Smooth muscle cell (in vitro differentiated cells): Measurements from ENCODE around the gene LTN1. TPM values are rescaled to one million over a fixed set of nuclear protein-coding genes. Genes with fewer than 3 reads are reported as not detected.

Source experiments
- DNase-seq: peaks from one replicate; lab custom pipeline; 2025; ENCODE audit not compliant: unreplicated experiment; lab: John Stamatoyannopoulos, UW
- H2AFZ ChIP-seq: fragments of 200-600 bp; sonication (generic); 2 replicates; pipeline ENCODE4 v1.6.0; 2016; ENCODE audit warnings: antibody characterized with exemption, low read depth, mild to moderate bottlenecking
- H3F3A ChIP-seq: fragments of 200-600 bp; sonication (generic); 2 replicates; pipeline ENCODE4 v1.6.0; 2017; ENCODE audit warnings: antibody characterized with exemption, low read depth
- H3K27ac ChIP-seq: fragments of 200-600 bp; sonication (generic); 2 replicates; pipeline ENCODE4 v1.5.1; 2016; ENCODE audit warnings: low read depth, mild to moderate bottlenecking
- H3K27me3 ChIP-seq: fragments of 200-600 bp; sonication (generic); 2 replicates; pipeline ENCODE4 v1.6.1; 2016; ENCODE audit warnings: low read depth, mild to moderate bottlenecking
- H3K36me3 ChIP-seq: fragments of 200-600 bp; sonication (generic); 2 replicates; pipeline ENCODE4 v1.5.1; 2016; ENCODE audit warnings: low read depth
- H3K4me1 ChIP-seq: fragments of 200-600 bp; sonication (generic); 2 replicates; pipeline ENCODE4 v1.5.1; 2016; ENCODE audit warnings: low read depth
- H3K4me2 ChIP-seq: fragments of 200-600 bp; sonication (generic); 2 replicates; pipeline ENCODE4 v1.6.0; 2016; ENCODE audit warnings: mild to moderate bottlenecking
- H3K4me3 ChIP-seq: fragments of 200-600 bp; sonication (generic); 2 replicates; pipeline ENCODE4 v1.5.1; 2016; ENCODE audit warnings: mild to moderate bottlenecking
- H3K79me2 ChIP-seq: fragments of 200-600 bp; sonication (generic); 2 replicates; pipeline ENCODE4 v1.6.0; 2016; ENCODE audit warnings: low read depth, mild to moderate bottlenecking
- H3K9ac ChIP-seq: fragments of 200-600 bp; sonication (generic); 2 replicates; pipeline ENCODE4 v1.6.0; 2016; ENCODE audit warnings: low read depth
- H3K9me3 ChIP-seq: fragments of 200-600 bp; sonication (generic); replicated peaks from 2 replicates; pipeline ENCODE4 v1.5.1; 2016; ENCODE audit warnings: low read depth
- H4K20me1 ChIP-seq: fragments of 200-600 bp; sonication (generic); 2 replicates; pipeline ENCODE4 v1.6.0; 2016; ENCODE audit warnings: low read depth
- CTCF ChIP-seq: fragments of 200-600 bp; sonication (generic); IDR thresholded peaks from 2 replicates; pipeline ENCODE4 v1.5.1; 2017; ENCODE audit warnings: borderline replicate concordance, mild to moderate bottlenecking, antibody characterized with exemption; ENCODE audit not compliant: insufficient read depth, poor library complexity, severe bottlenecking
- WGBS: methylation state at CpG from one replicate; pipeline ENCODE4 v1.1.7; 2016; ENCODE audit warnings: low lambda C conversion rate; 5-methylcytosine and 5-hydroxymethylcytosine counted together
- polyA plus RNA-seq: library from polyadenylated mRNA; unstranded; fragments of >200 nt; fragmentation: Nextera tagmentation; extraction: Ambion mirVana; gene quantifications from 2 replicates; pipeline ENCODE4 v1.2.1, GENCODE V29; 2016
- total RNA-seq: library from RNA; depleted of rRNA; stranded (reverse); fragments of >200 nt; gene quantifications from 2 replicates; pipeline ENCODE4 v1.2.3, GENCODE V29; 2014

Gene LTN1
- total and polyA plus RNA-seq, 2 experiments from 2014 or later: 10.2 to 44.4 TPM

GRCh38 chr21:29024474-29025327 is 32.0 kb upstream of the LTN1 start, which contains the start of gene USP16:
Gene USP16 (plus strand): TSS chr21:29024668. CDS start chr21:29027914, 3,246 bp downstream.
- peaks cover 4% of the 10 kb centered on the region for H3K36me3 ChIP-seq
- no peaks in the 10 kb centered on the region for H3K27me3 ChIP-seq
- WGBS: 1% methylated on average over 48 of the region's 48 CpGs
- peak within 1 kb of the TSS; percentile 97 for H3K27ac ChIP-seq
- no peaks in the 10 kb centered on the region for H3K9me3 ChIP-seq
- peak within 1 kb of the TSS; percentile 83 for H3K4me3 ChIP-seq
- peak within 1 kb of the TSS; percentile 96 for H3K4me2 ChIP-seq
- DNase-seq: peak; percentile 96
- H3K4me1 ChIP-seq: peaks cover 6% of the 10 kb centered on the region
- H3K79me2 ChIP-seq: peaks cover 35% of the 10 kb centered on the region
- TF ChIP-seq CTCF: no peak
- H3K9ac ChIP-seq: peak within 1 kb of the TSS; percentile 97
- H4K20me1 ChIP-seq: no peaks in the 10 kb centered on the region
- peaks cover 3% of the 10 kb centered on the region for H3F3A ChIP-seq
- peak within 1 kb of the TSS; percentile 45 for H2AFZ ChIP-seq

DNA sequence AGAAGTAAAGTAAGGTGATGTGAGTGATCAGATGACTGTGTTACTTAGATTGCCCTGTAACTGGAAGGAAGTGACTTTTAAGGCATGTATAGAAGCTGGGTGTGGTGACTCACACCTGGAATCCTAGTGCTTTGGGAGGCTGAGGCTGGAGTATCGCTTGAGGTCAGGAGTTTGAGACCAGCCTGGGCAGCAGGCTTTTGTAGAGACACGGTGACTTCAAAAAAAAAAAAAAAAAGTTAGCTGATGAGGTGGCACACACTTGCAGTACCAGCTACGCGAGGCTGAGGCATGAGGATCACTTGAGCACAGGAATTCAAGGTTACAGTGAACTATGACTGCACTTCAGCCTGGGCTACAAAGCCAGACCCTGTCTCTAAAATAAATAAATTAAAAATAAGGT is 29.5 kb upstream of the LTN1 start:
- Histone ChIP-seq H4K20me1 (no peaks in the 10 kb centered on the region), H3K36me3 (no peaks in the 10 kb centered on the region), H3F3A (peaks cover 3% of the 10 kb centered on the region), H3K4me1 (peaks cover 6% of the 10 kb centered on the region), H2AFZ (no peak overlapping the region), H3K9ac (no peak overlapping the region), H3K27me3 (no peaks in the 10 kb centered on the region), H3K79me2 (peaks cover 18% of the 10 kb centered on the region), H3K4me3 (no peak overlapping the region), H3K4me2 (no peak overlapping the region), H3K27ac (no peak overlapping the region), H3K9me3 (no peaks in the 10 kb centered on the region)
- TF ChIP-seq CTCF: no peak
- 89% methylated on average over 4 of the region's 4 CpGs for WGBS
- DNase-seq: no peak

- H3K4me3 ChIP-seq: peak overlapping the region; percentile 77
- H3K9ac ChIP-seq: peak overlapping the region; percentile 75
- H3K27ac ChIP-seq: peak overlapping the region; percentile 52
- no peaks in the 10 kb centered on the region for H3K36me3 ChIP-seq
- WGBS: 55% methylated on average over 12 of the region's 12 CpGs
- H4K20me1 ChIP-seq: no peaks in the 10 kb centered on the region
- no peak for DNase-seq
- H3K4me1 ChIP-seq: no peaks in the 10 kb centered on the region
- H2AFZ ChIP-seq: peak overlapping the region; percentile 90
- no peaks in the 10 kb centered on the region for H3K27me3 ChIP-seq
- no peak for TF ChIP-seq CTCF
- no peaks in the 10 kb centered on the region for H3K9me3 ChIP-seq
- no peaks in the 10 kb centered on the region for H3F3A ChIP-seq
- H3K79me2 ChIP-seq: no peaks in the 10 kb centered on the region
- H3K4me2 ChIP-seq: peak overlapping the region; percentile 89
Observed at GRCh38 chr21:29018540-29018939, 25.9 kb upstream of the LTN1 start.
